Karpas-422 (cell line): Measurements from ENCODE around the gene TNFSF9. TPM values are rescaled to one million over a fixed set of nuclear protein-coding genes. Genes with fewer than 3 reads are reported as not detected.

Experiments
- DNase-seq: peaks from one replicate; pipeline ENCODE4 v3.0.0-alpha.2; 2015
- H2AFZ ChIP-seq: fragments of 200-600 bp; sonication (generic); 2 replicates; pipeline ENCODE4 v1.6.1; 2014; ENCODE audit warnings: antibody characterized with exemption, low read length, mixed read lengths
- H3K27ac ChIP-seq: fragments of 200-600 bp; sonication (generic); 2 replicates; pipeline ENCODE4 v1.5.1; 2014; ENCODE audit warnings: mild to moderate bottlenecking, low read length, moderate library complexity
- H3K27me3 ChIP-seq: fragments of 200-600 bp; sonication (generic); 2 replicates; pipeline ENCODE4 v1.6.1; 2014; ENCODE audit warnings: low read length, mixed read lengths
- H3K36me3 ChIP-seq: fragments of 200-600 bp; sonication (generic); 2 replicates; pipeline ENCODE4 v1.6.1; 2014; ENCODE audit warnings: low read length, mixed read lengths; ENCODE audit not compliant: insufficient read depth
- H3K4me1 ChIP-seq: fragments of 200-600 bp; sonication (generic); 2 replicates; pipeline ENCODE4 v1.6.1; 2014; ENCODE audit warnings: mild to moderate bottlenecking, low read length, mixed read lengths
- H3K4me2 ChIP-seq: fragments of 200-600 bp; sonication (generic); 2 replicates; pipeline ENCODE4 v1.6.1; 2014; ENCODE audit warnings: low read length, low read depth, mild to moderate bottlenecking; ENCODE audit not compliant: poor library complexity, severe bottlenecking
- H3K4me3 ChIP-seq: fragments of 200-600 bp; sonication (generic); 2 replicates; pipeline ENCODE4 v1.5.1; 2014; ENCODE audit warnings: mild to moderate bottlenecking, antibody characterized with exemption, low read length, mixed read lengths
- H3K79me2 ChIP-seq: fragments of 200-600 bp; sonication (generic); 2 replicates; pipeline ENCODE4 v1.6.1; 2014; ENCODE audit warnings: mild to moderate bottlenecking, low read length, mixed read lengths
- H3K9ac ChIP-seq: fragments of 200-600 bp; sonication (generic); 2 replicates; pipeline ENCODE4 v1.6.0; 2014; ENCODE audit warnings: low read length
- H3K9me2 ChIP-seq: fragments of 200-600 bp; sonication (generic), shearing (Covaris generic); replicated peaks from 2 replicates; pipeline ENCODE4 v1.6.0; 2014; ENCODE audit warnings: mild to moderate bottlenecking, low read length, moderate library complexity; ENCODE audit not compliant: insufficient read depth
- H3K9me3 ChIP-seq: fragments of 300-700, 200-600 bp; sonication (generic); 2 replicates; pipeline ENCODE4 v1.6.1; 2014; ENCODE audit warnings: low read length, mixed read lengths
- H4K20me1 ChIP-seq: fragments of 200-600 bp; sonication (generic); 2 replicates; pipeline ENCODE4 v1.6.1; 2014; ENCODE audit warnings: mild to moderate bottlenecking, antibody characterized with exemption, low read length, low read depth; ENCODE audit not compliant: insufficient read depth
- total RNA-seq: library from RNA; depleted of rRNA; stranded (reverse); fragments of >200 nt; shearing (Covaris generic); gene quantifications from 2 replicates; pipeline ENCODE4 v1.2.3, GENCODE V29; 2014; ENCODE audit warnings: low replicate concordance

Gene TNFSF9
- total RNA-seq, 1 experiment from 2014 or later, result 14.5 TPM

- no peaks in the 10 kb centered on the region for H4K20me1 ChIP-seq
- DNase-seq, result no peak
- 0 out of 2 replicates have a peak, but pooled peaks cover 2% of the 10 kb centered on the region for H3K27me3 ChIP-seq
- no peak overlapping the region for H3K9ac ChIP-seq
- H3K4me2 ChIP-seq, result no peak overlapping the region
- no peak overlapping the region for H3K4me3 ChIP-seq
- H3K79me2 ChIP-seq, result no peaks in the 10 kb centered on the region
- H3K9me3 ChIP-seq, result peaks cover 3% of the 10 kb centered on the region; the same call in 1 of the 2 replicates
- H3K36me3 ChIP-seq, result no peaks in the 10 kb centered on the region
- no peaks in the 10 kb centered on the region for H3K9me2 ChIP-seq
- H3K27ac ChIP-seq, result no peak overlapping the region
- no peaks in the 10 kb centered on the region for H3K4me1 ChIP-seq
- H2AFZ ChIP-seq, result no peak overlapping the region
Measured at GRCh38 chr19:6568816-6569215, 38.0 kb downstream of the TNFSF9 start.

DNA sequence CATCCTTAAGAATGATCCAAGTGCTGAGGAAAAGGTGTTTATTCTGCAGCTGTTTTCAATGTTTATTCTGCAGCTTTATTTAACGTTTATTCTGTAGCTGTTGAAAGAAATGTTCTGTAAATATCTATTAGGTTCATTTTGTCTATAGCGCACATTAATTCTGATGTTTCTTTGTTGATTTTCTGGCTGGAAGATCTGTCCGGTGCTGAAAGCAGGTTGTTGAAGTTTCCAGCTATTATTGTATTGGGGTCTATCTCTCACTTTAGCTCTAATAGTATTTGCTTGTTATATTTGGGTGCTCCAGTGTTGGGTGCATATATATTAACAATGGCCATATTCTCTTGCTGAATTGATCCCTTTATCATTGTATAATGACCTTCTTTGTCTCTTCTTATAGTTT lies 39.9 kb downstream of the TNFSF9 start:
- H3K27me3 ChIP-seq, result 0 out of 2 replicates have a peak, but pooled peaks cover 2% of the 10 kb centered on the region
- H3K9me2 ChIP-seq, result no peaks in the 10 kb centered on the region
- H3K9me3 ChIP-seq, result no peaks in the 10 kb centered on the region
- H3K4me2 ChIP-seq, result no peak overlapping the region
- DNase-seq, result no peak
- no peaks in the 10 kb centered on the region for H4K20me1 ChIP-seq
- H3K36me3 ChIP-seq, result no peaks in the 10 kb centered on the region
- no peak overlapping the region for H3K9ac ChIP-seq
- no peak overlapping the region for H3K4me3 ChIP-seq
- no peak overlapping the region for H2AFZ ChIP-seq
- H3K79me2 ChIP-seq, result no peaks in the 10 kb centered on the region
- no peak overlapping the region for H3K27ac ChIP-seq
- H3K4me1 ChIP-seq, result peaks cover 1% of the 10 kb centered on the region

DNA sequence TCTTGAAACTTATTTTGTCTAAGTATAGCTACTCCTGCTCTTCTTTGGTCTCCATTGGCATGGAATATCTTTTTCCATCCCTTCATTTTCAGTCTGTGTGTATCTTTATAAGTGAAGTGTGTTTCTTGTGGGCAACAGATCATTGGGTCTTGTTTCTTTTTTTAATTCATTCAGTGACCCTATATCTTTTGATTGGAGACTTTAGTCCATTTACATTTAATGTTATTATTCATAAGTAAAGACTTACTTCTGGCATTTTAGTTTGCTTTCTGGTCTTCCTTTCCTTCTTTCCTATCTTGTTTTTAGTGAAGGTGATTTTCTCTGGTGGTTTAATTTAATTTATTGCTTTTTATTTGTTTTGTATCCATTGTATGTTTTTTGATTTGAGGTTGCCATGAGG lies 40.3 kb downstream of the TNFSF9 start:
- Histone ChIP-seq H3K36me3 (no peaks in the 10 kb centered on the region), H3K4me3 (no peak overlapping the region), H3K27ac (no peak overlapping the region), H3K4me1 (peaks cover 5% of the 10 kb centered on the region), H3K27me3 (0 out of 2 replicates have a peak, but pooled peaks cover 2% of the 10 kb centered on the region), H3K9ac (no peak overlapping the region), H3K79me2 (no peaks in the 10 kb centered on the region), H2AFZ (no peak overlapping the region), H3K4me2 (no peak overlapping the region), H3K9me3 (no peaks in the 10 kb centered on the region), H4K20me1 (no peaks in the 10 kb centered on the region), H3K9me2 (no peaks in the 10 kb centered on the region)
- DNase-seq, result no peak

DNA sequence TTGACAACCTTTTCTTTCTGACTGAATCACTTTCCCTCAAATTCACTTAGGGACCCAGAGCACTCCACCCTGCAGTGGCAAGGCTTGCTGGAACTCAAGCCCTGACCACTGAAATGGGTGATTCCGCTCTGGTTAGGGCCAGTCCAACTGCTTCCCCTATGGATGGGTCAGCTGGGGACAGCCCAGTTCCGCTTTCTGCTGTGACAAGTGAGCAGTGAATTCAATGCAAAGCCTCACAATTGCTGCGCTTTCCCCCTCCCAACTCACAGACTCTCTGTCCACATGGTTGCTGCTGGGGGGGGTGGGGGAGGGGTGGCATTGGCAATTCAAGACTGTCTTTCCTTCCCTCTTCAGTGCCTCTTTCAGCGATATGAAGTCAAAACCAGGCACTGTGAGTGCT lies 41.4 kb downstream of the TNFSF9 start:
- H3K27me3 ChIP-seq, result 0 out of 2 replicates have a peak, but pooled peaks cover 2% of the 10 kb centered on the region
- no peaks in the 10 kb centered on the region for H3K9me3 ChIP-seq
- H3K4me2 ChIP-seq, result no peak overlapping the region
- no peaks in the 10 kb centered on the region for H3K79me2 ChIP-seq
- H3K4me1 ChIP-seq, result peaks cover 16% of the 10 kb centered on the region
- H3K4me3 ChIP-seq, result no peak overlapping the region
- no peak overlapping the region for H3K27ac ChIP-seq
- no peak overlapping the region for H2AFZ ChIP-seq
- H3K9me2 ChIP-seq, result no peaks in the 10 kb centered on the region
- no peak for DNase-seq
- H3K9ac ChIP-seq, result no peak overlapping the region
- no peaks in the 10 kb centered on the region for H4K20me1 ChIP-seq
- H3K36me3 ChIP-seq, result no peaks in the 10 kb centered on the region

DNA sequence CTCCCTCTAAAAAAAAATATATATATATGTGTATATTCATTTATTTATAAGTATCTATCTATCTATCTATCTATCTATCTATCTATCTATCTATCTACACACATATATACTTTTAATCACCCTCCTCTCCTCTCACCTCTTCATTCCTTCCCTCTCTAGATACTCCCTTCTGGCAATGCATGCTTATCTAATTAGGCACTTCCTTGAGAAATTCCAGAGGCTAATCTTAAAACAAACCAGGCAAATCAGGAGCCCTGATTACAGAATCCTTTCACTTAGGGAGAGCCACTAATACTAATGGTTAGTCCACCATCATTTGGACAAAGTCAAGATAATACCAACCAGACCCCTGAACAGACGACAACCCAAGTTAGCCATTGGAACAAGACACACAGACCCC lies 42.5 kb downstream of the TNFSF9 start:
- Histone ChIP-seq H2AFZ (no peak overlapping the region), H3K9me3 (no peaks in the 10 kb centered on the region), H3K27me3 (0 out of 2 replicates have a peak, but pooled peaks cover 2% of the 10 kb centered on the region), H3K36me3 (no peaks in the 10 kb centered on the region), H3K4me1 (peaks cover 27% of the 10 kb centered on the region), H4K20me1 (no peaks in the 10 kb centered on the region), H3K9me2 (no peaks in the 10 kb centered on the region), H3K27ac (no peak overlapping the region), H3K9ac (no peak overlapping the region), H3K4me2 (no peak overlapping the region), H3K4me3 (no peak overlapping the region), H3K79me2 (no peaks in the 10 kb centered on the region)
- no peak for DNase-seq

- peak overlapping the region; percentile 68 for H2AFZ ChIP-seq
- peak overlapping the region; percentile 99 for H3K27ac ChIP-seq
Measured at GRCh38 chr19:6576869-6577475, 46.1 kb downstream of the TNFSF9 start.

DNA sequence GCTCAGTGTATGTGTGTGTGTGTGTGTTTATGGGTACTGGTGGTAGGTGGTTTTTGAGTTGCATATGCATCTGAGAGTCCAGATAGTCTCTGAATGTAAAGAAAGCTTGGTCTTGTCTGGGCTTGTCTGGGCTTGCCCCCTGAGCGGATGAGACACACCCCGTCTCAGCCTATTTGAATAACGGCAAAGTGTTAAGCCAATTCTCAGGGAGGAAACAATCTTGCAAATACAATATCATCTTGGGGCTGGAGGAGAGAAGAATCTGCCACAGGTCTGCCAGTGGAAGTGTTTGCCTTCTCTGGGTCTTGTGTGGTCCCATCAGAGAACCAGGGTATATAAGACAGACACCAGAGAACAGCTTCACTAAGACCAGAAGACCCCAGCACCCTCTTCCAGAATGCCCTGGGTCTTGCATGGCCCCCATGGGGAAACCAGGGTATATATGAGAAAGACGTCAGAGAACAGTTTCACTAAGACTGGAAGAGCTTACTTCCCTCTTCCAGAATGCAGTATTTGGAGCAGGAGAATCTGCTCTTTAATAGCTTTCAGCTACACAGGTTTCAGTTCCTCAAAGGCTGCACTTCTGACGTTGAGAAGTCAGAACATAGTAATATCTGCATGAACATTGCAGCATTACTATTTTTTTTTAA lies 46.8 kb downstream of the TNFSF9 start:
- Histone ChIP-seq H3K36me3 (no peaks in the 10 kb centered on the region), H2AFZ (peak overlapping the region; percentile 68), H3K9ac (peak overlapping the region; percentile 66), H3K79me2 (no peaks in the 10 kb centered on the region), H3K4me3 (peak overlapping the region; percentile 51; the same call in 1 of the 2 replicates), H4K20me1 (no peaks in the 10 kb centered on the region), H3K27me3 (no peaks in the 10 kb centered on the region), H3K4me1 (peaks cover 37% of the 10 kb centered on the region), H3K9me2 (no peaks in the 10 kb centered on the region), H3K4me2 (peak overlapping the region; percentile 83), H3K9me3 (no peaks in the 10 kb centered on the region), H3K27ac (peak overlapping the region; percentile 99)
- peak; percentile 91 for DNase-seq

More at GRCh38 chr19:6576869-6577475, 46.1 kb downstream of the TNFSF9 start:
- Histone ChIP-seq H3K4me2 (peak overlapping the region; percentile 83), H3K27me3 (no peaks in the 10 kb centered on the region), H3K79me2 (no peaks in the 10 kb centered on the region), H3K36me3 (no peaks in the 10 kb centered on the region), H3K9ac (peak overlapping the region; percentile 66), H4K20me1 (no peaks in the 10 kb centered on the region), H3K4me1 (peaks cover 37% of the 10 kb centered on the region), H3K9me3 (no peaks in the 10 kb centered on the region), H3K4me3 (peak overlapping the region; percentile 50; the same call in 1 of the 2 replicates), H3K9me2 (no peaks in the 10 kb centered on the region)
- peak; percentile 49 for DNase-seq

DNA sequence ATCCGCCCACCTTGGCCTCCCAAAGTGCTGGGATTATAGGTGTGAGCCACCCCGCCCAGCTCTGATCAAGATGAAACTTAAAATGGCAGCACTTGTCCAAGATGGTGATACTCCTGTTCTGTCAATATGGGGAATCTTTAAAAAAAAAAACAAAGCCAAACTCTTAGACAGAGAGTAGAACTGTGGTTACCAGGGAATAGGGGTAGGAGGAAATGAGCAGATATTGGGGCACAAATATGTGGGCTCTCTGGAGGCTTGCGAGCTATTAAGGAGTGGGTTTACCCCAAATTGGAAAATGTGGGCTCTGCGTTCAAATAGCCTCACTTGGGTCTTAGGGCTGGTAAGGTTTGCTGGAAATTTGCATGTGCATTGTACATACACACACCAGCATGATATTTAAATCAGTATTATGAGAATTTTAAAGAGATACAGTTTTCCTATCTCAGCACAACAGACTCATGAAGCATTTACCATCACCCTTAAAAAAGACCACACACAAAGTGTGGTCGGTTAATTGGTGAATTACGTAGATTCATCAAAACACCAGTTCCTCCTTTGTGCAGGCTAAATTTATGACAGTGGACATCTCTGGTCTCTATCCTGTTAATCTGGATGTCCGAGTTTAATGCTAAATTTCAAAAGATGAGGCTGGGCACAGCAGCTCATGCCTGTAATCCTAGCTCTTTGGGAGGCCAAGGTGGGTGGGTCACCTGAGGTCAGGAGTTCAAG lies 48.8 kb downstream of the TNFSF9 start:
- Histone ChIP-seq H4K20me1 (no peaks in the 10 kb centered on the region), H3K79me2 (no peaks in the 10 kb centered on the region), H3K27ac (no peak overlapping the region), H3K9me3 (no peaks in the 10 kb centered on the region), H3K9me2 (no peaks in the 10 kb centered on the region), H3K4me2 (peak overlapping the region; percentile 2), H3K9ac (no peak overlapping the region), H2AFZ (0 out of 2 replicates have a peak overlapping the region, but pooled peaks have one; percentile 3), H3K4me1 (peaks cover 37% of the 10 kb centered on the region), H3K27me3 (no peaks in the 10 kb centered on the region), H3K36me3 (no peaks in the 10 kb centered on the region), H3K4me3 (no peak overlapping the region)
- no peak for DNase-seq
